IMR-90 (cell line): ENCODE data around the gene NPHP4. TPM values are rescaled to one million over a fixed set of nuclear protein-coding genes. Genes with fewer than 3 reads are reported as not detected.

ENCODE experiments used
- ATAC-seq: fragments of 200-7000 bp; cut with Tn5 transposase; 2 replicates; pipeline ENCODE4 v1.9.1; 2020; ENCODE audit warnings: low read depth, mild to moderate bottlenecking, moderate library complexity
- BruUV-seq: library from RNA; stranded (reverse); fragments of 400-500 nt; replicated peaks from 2 replicates; lab custom pipeline; 2021; lab: Mats Ljungman, UMichigan
- CTCF ChIA-PET: fragments of 300-600 bp; formaldehyde crosslinking; extraction: SDS; loops from one replicate; lab custom pipeline; 2021; ENCODE audit warnings: antibody characterized with exemption; lab: Yijun Ruan, JAX
- POLR2A ChIA-PET: fragments of 300-600 bp; sonication (Branson Sonifier 250); formaldehyde crosslinking; loops from one replicate; lab custom pipeline; 2022; ENCODE audit warnings: antibody characterized with exemption; ENCODE audit not compliant: unreplicated experiment; lab: Charles Lee
- DNase-seq: peaks from one replicate; pipeline ENCODE4 v3.0.0; 2013
- H2AFZ ChIP-seq: replicated peaks from 2 replicates; pipeline ENCODE3; 2013; ENCODE audit warnings: low read length, mild to moderate bottlenecking; ENCODE audit not compliant: poor library complexity
- H2AK5ac ChIP-seq: 2 replicates; pipeline ENCODE4 v1.6.1; 2013; ENCODE audit warnings: low read depth, low read length, inconsistent platforms
- H2AK9ac ChIP-seq: replicated peaks from 2 replicates; pipeline ENCODE3; 2013; ENCODE audit warnings: mild to moderate bottlenecking, low read depth, low read length, moderate library complexity; ENCODE audit not compliant: poor library complexity
- H2BK120ac ChIP-seq: 2 replicates; pipeline ENCODE4 v1.6.1; 2013; ENCODE audit warnings: low read depth, low read length, inconsistent platforms
- H2BK15ac ChIP-seq: 3 replicates; pipeline ENCODE4 v1.6.1; 2013; ENCODE audit warnings: low read depth, low read length, inconsistent platforms
- H2BK20ac ChIP-seq: 2 replicates; pipeline ENCODE4 v1.6.1; 2013; ENCODE audit warnings: low read depth, mild to moderate bottlenecking, inconsistent platforms, low read length, moderate library complexity
- H2BK5ac ChIP-seq: 2 replicates; pipeline ENCODE4 v1.6.1; 2013; ENCODE audit warnings: mild to moderate bottlenecking, low read depth, low read length, inconsistent platforms; ENCODE audit not compliant: poor library complexity, severe bottlenecking
- H3K14ac ChIP-seq: replicated peaks from 2 replicates; pipeline ENCODE4 v1.6.1; 2013; ENCODE audit warnings: low read depth, low read length, inconsistent platforms
- H3K18ac ChIP-seq: 2 replicates; pipeline ENCODE4 v1.6.1; 2013; ENCODE audit warnings: low read depth, low read length, control low read depth
- H3K23ac ChIP-seq: 2 replicates; pipeline ENCODE4 v1.6.1; 2013; ENCODE audit warnings: low read depth, low read length, inconsistent platforms
- H3K27ac ChIP-seq: 2 replicates; pipeline ENCODE4 v1.5.1; 2013; ENCODE audit warnings: mild to moderate bottlenecking, control low read depth, low read length; ENCODE audit not compliant: insufficient read depth
- H3K27me3 ChIP-seq: 2 replicates; pipeline ENCODE4 v1.6.1; 2013; ENCODE audit warnings: low read length; ENCODE audit not compliant: control insufficient read depth, insufficient read depth
- H3K36me3 ChIP-seq: 2 replicates; pipeline ENCODE4 v1.6.1; 2013; ENCODE audit warnings: low read length, mixed read lengths; ENCODE audit not compliant: control insufficient read depth, insufficient read depth
- H3K4ac ChIP-seq: 2 replicates; pipeline ENCODE4 v1.6.1; 2013; ENCODE audit warnings: low read depth, low read length, inconsistent platforms
- H3K4me1 ChIP-seq: 2 replicates; pipeline ENCODE4 v1.6.1; 2013; ENCODE audit warnings: low read length, mixed read lengths; ENCODE audit not compliant: control insufficient read depth, insufficient read depth
- H3K4me2 ChIP-seq: 2 replicates; pipeline ENCODE4 v1.6.1; 2013; ENCODE audit warnings: low read depth, mild to moderate bottlenecking, control low read depth, low read length, moderate library complexity
- H3K4me3 ChIP-seq: 2 replicates; pipeline ENCODE4 v1.5.1; 2013; ENCODE audit warnings: low read depth, mild to moderate bottlenecking, control low read depth, low read length, moderate library complexity; ENCODE audit not compliant: insufficient read depth
- H3K56ac ChIP-seq: 2 replicates; pipeline ENCODE4 v1.6.1; 2013; ENCODE audit warnings: low read length, inconsistent platforms; ENCODE audit not compliant: insufficient read depth; ENCODE audit errors: extremely low read depth
- H3K79me1 ChIP-seq, 2 experiments: 2 replicates each; pipeline ENCODE4 v1.6.1; 2013; ENCODE audit warnings: low read length in 2 of 2, inconsistent platforms in 1 of 2, low read depth in 1 of 2
- H3K9ac ChIP-seq: 2 replicates; pipeline ENCODE4 v1.6.1; 2013; ENCODE audit warnings: low read depth, low read length, control low read depth
- H3K9me1 ChIP-seq: 2 replicates; pipeline ENCODE4 v1.6.1; 2013; ENCODE audit warnings: low read length, inconsistent platforms; ENCODE audit not compliant: insufficient read depth
- H3K9me3 ChIP-seq: 2 replicates; pipeline ENCODE4 v1.6.1; 2013; ENCODE audit warnings: low read length; ENCODE audit not compliant: control insufficient read depth, insufficient read depth
- H4K20me1 ChIP-seq: 2 replicates; pipeline ENCODE4 v1.6.1; 2013; ENCODE audit warnings: low read length, inconsistent platforms; ENCODE audit not compliant: insufficient read depth
- H4K5ac ChIP-seq: 2 replicates; pipeline ENCODE4 v1.6.1; 2013; ENCODE audit warnings: mild to moderate bottlenecking, low read depth, low read length, control low read depth
- H4K8ac ChIP-seq, 2 experiments: 2 replicates each; pipeline ENCODE4 v1.6.1; 2013; ENCODE audit warnings: low read depth in 2 of 2, low read length in 2 of 2, control low read depth in 1 of 2, inconsistent platforms in 1 of 2
- H4K91ac ChIP-seq: 2 replicates; pipeline ENCODE4 v1.6.1; 2013; ENCODE audit warnings: low read depth, low read length, inconsistent platforms; ENCODE audit not compliant: insufficient read depth
- CEBPB ChIP-seq: IDR thresholded peaks from 2 replicates; pipeline ENCODE4 v1.6.1; 2012; ENCODE audit warnings: low read depth, low read length, improper control_type of control experiment
- CHD1 ChIP-seq: IDR thresholded peaks from 2 replicates; pipeline ENCODE4 v1.6.1; 2012; ENCODE audit warnings: low read depth, low read length, improper control_type of control experiment
- CTCF ChIP-seq: conservative IDR thresholded peaks from 2 replicates; pipeline ENCODE4 v1.5.1; 2012; ENCODE audit warnings: mild to moderate bottlenecking, low read depth, low read length, improper control_type of control experiment
- MAFK ChIP-seq: IDR thresholded peaks from 2 replicates; pipeline ENCODE4 v1.6.1; 2012; ENCODE audit warnings: low read depth, low read length, improper control_type of control experiment
- NFE2L2 ChIP-seq: fragments of 150-350 bp; IDR thresholded peaks from 2 replicates; pipeline ENCODE4 v1.6.1; 2016; ENCODE audit warnings: low read depth, mild to moderate bottlenecking, low read length
- POLR2A ChIP-seq: IDR thresholded peaks from 2 replicates; pipeline ENCODE4 v1.6.1; 2012; ENCODE audit warnings: mild to moderate bottlenecking, low read depth, low read length
- RAD21 ChIP-seq: IDR thresholded peaks from 2 replicates; pipeline ENCODE4 v1.6.1; 2012; ENCODE audit warnings: low read length, improper control_type of control experiment
- RCOR1 ChIP-seq: IDR thresholded peaks from 2 replicates; pipeline ENCODE4 v1.6.1; 2012; ENCODE audit warnings: mild to moderate bottlenecking, low read length, improper control_type of control experiment; ENCODE audit not compliant: insufficient replicate concordance
- RFX5 ChIP-seq: IDR thresholded peaks from 2 replicates; pipeline ENCODE4 v1.8.0; 2012; ENCODE audit warnings: low read depth, mild to moderate bottlenecking, low read length, moderate library complexity
- WGBS, 2 experiments: methylation state at CpG; one replicate each; pipeline versions ENCODE4 v1.1.5 to v1.1.7; 2013; ENCODE audit warnings: missing lambda C conversion rate in 2 of 2; ENCODE audit not compliant: insufficient read length in 1 of 2; ENCODE audit errors: extremely low coverage in 2 of 2; 5-methylcytosine and 5-hydroxymethylcytosine counted together
- dilution Hi-C: fragments of 300-500 bp; cut with HindIII; formaldehyde crosslinking; loops from one replicate; pipeline ENCODE4 v1.14.3; 2018; ENCODE audit warnings: low sequenced_read_pairs; ENCODE audit not compliant: unreplicated experiment
- in situ Hi-C: fragments of 300-500 bp; cut with MboI; formaldehyde crosslinking; loops from 3 replicates; pipeline ENCODE4 v1.14.3; 2019; ENCODE audit warnings: low sequenced_read_pairs, inconsistent platforms, mixed read lengths
- intact Hi-C: fragments of 100-400 bp; cut with micrococcal nuclease; formaldehyde crosslinking; loops from 2 replicates; pipeline ENCODE4 v1.10.0; 2022
- polyA plus RNA-seq, 3 experiments: library from polyadenylated mRNA; depleted of rRNA; stranded (reverse); fragments of >200 nt; gene quantifications; 2 replicates each; pipeline ENCODE4 v1.2.3, GENCODE V29; 2012; ENCODE audit warnings: low replicate concordance in 1 of 3
- total RNA-seq: library from RNA; depleted of rRNA; stranded (reverse); fragments of >200 nt; gene quantifications from 2 replicates; pipeline ENCODE4 v1.2.3, GENCODE V29; 2012
- TF ChIP-seq, protein P1 (sequence below): fragments of 150-350 bp; IDR thresholded peaks from 2 replicates; pipeline ENCODE4 v1.6.1; 2017; ENCODE audit warnings: mild to moderate bottlenecking, antibody characterized with exemption, low read length, low read depth

Gene NPHP4
- total and polyA plus RNA-seq, 2 of the 4 experiments (the other 2 are of a cell fraction) = 2.0 to 5.5 TPM

DNA sequence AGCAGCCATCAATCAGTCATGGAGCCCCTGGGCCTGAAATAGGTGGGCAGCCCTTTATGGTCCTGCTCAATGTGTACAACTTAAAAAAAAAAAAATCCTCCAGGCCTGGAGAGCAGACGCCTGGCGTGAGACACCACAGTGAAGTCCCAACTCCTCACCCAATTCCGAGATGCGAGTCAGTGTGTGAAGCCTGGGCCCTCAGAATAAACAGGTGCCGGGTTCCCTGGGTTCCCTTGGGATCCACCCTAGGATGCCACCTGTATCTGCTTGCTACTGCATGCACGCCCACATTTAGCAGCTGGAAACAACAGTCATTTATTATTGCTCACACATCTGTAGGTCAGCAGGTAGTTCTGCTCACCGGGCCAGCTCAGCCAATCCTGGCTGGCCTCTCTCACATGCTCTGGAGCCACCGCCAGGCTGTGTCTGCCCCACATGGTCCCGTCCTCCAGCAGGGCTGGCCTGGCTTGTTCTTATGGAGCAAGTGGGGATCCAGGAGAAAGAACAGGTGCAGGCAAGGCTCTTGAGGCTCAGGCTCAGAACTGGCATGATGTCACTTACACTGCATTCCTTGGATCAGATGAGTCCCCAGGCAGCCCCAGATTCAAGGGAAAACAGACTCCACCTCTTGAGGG, 172.7 kb downstream of the NPHP4 start:
- dilution Hi-C loops (no loop called here), in situ Hi-C loops (no loop called here), intact Hi-C loops (no loop called here)
- Histone ChIP-seq H4K20me1 (no peaks in the 10 kb centered on the region), H4K91ac (no peak overlapping the region), H2AFZ (no peak overlapping the region), H3K14ac (no peak overlapping the region), H3K27ac (no peak overlapping the region), H2BK5ac (no peak overlapping the region), H3K9me1 (no peaks in the 10 kb centered on the region), H4K5ac (no peak overlapping the region), H3K9ac (no peak overlapping the region), H3K27me3 (no peaks in the 10 kb centered on the region), H4K8ac (no peak overlapping the region), H3K4me2 (no peak overlapping the region), H3K79me1 (no peaks in the 10 kb centered on the region), H3K4ac (no peak overlapping the region), H2AK9ac (no peak overlapping the region), H3K36me3 (no peaks in the 10 kb centered on the region), H2AK5ac (no peak overlapping the region), H3K4me1 (no peaks in the 10 kb centered on the region), H3K23ac (no peak overlapping the region), H2BK15ac (no peak overlapping the region), H2BK20ac (no peak overlapping the region), H3K9me3 (peaks cover 36% of the 10 kb centered on the region), H2BK120ac (no peak overlapping the region), H3K56ac (no peak overlapping the region), H3K4me3 (no peak overlapping the region), H3K18ac (no peak overlapping the region)
- WGBS, 2 experiments = 53% methylated on average over 3 of the region's 9 CpGs; no CpG with 5 or more reads in 1 of the 2 experiments
- ChIA-PET CTCF (no interaction called here), POLR2A (no interaction called here)
- BruUV-seq = no TSS peak
- DNase-seq = no peak
- ATAC-seq = no peak
- no peak for TF ChIP-seq RCOR1
- no peak for TF ChIP-seq POLR2A
- no peak for TF ChIP-seq RAD21
- TF ChIP-seq NFE2L2 = no peak
- TF ChIP-seq RFX5 = no peak
- no peak for TF ChIP-seq CHD1
- no peak for TF ChIP-seq CTCF
- TF ChIP-seq CEBPB = no peak
- TF ChIP-seq, protein P1, sequence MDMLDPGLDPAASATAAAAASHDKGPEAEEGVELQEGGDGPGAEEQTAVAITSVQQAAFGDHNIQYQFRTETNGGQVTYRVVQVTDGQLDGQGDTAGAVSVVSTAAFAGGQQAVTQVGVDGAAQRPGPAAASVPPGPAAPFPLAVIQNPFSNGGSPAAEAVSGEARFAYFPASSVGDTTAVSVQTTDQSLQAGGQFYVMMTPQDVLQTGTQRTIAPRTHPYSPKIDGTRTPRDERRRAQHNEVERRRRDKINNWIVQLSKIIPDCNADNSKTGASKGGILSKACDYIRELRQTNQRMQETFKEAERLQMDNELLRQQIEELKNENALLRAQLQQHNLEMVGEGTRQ = no peak
- TF ChIP-seq MAFK = no peak
